Sigmoid colon (tissue), 4 donors: ENCODE data around the gene ZBTB22.
"Not testable (repeated sequence)": the region's sequence is repeated elsewhere in the genome, so short reads cannot be mapped to it uniquely, and the experiment has no call there.

ENCODE experiments used
- CTCF ChIP-seq, 4 experiments: fragments of 450-650 bp in 3 of 4; fragments of 200-600 bp in 1 of 4; IDR thresholded peaks; one replicate each; pipeline ENCODE4 v1.5.1; 2016 to 2019; ENCODE audit warnings: antibody characterized with exemption in 4 of 4, mild to moderate bottlenecking in 3 of 4, moderate library complexity in 2 of 4
- EP300 ChIP-seq, 4 donors: sonication (generic); formaldehyde crosslinking; IDR thresholded peaks; one replicate each; pipeline ENCODE4 v1.6.1; 2017; ENCODE audit warnings: antibody characterized with exemption in 4 of 4

- TF ChIP-seq CTCF, EP300 (IDR thresholded peaks at IDR 0.05): not testable (repeated sequence)
These were observed 47.8 kb upstream of the ZBTB22 start for GRCh38 chr6:33365206-33365971.
